ENCODE data around the gene PAK4. TPM values are rescaled to one million over a fixed set of nuclear protein-coding genes. Genes with fewer than 3 reads are reported as not detected.

Gene PAK4
- polyA plus RNA-seq, 1 of the 3 experiments (the other 2 are of a cell fraction) = 36.4 TPM

DNA sequence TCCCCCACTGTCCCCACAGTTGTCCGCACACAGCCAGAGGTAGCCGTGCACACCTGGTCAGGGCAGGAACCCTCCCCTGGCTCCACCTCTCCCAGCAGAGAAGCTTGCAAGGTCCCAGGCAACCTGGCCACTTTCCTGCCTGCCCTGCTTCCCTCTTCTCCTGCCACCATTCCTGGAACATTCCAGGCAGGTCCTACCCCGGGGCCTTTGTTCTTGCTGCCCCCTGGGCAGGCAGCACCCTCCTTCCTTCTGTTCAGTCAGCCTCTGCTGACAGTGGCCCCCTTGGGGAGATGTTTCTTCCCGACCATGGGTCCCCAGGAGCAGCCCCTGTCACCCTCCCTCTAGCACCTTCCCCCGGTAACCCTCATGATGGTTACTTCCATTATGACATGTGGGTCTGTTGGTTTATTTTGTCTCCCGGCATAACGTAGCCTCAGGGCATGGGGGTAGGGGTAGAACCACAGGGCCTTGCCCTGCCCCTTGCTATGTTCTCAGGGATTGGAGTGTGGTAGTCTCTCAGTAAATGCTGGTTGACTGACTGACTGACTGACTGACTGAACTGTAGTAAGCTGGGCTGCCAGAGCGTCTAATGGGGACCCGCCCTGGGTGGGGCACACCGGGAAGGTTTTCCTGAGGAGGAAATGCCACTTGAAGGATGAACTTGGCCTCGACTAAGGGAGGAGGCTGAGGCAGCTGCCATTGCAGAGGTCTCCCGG, 10.8 kb downstream of the PAK4 start:
- DNase-seq = peak; percentile 14
- no peak overlapping the region for H2AFZ ChIP-seq (ENCODE audit: low read depth)
- H3K9me3 ChIP-seq = no peaks in the 10 kb centered on the region
- peaks cover 9 to 43% of the 10 kb centered on the region in 2 experiments; a peak in 3 of 4 replicates for H3K4me1 ChIP-seq (ENCODE audit: control insufficient read depth in 1 of 2, insufficient read depth in 2 of 2, low read depth in 1 of 2, low read length in 1 of 2)
- no peak overlapping the region for H3K4me3 ChIP-seq (ENCODE audit: low read depth in 2 of 2, low read length in 1 of 2)
- H3K36me3 ChIP-seq (replicated peaks in 1 of 2; ENCODE audit: control insufficient read depth in 1 of 2, insufficient read depth in 2 of 2, low read length in 1 of 2) = no peaks in the 10 kb centered on the region
- CTCF ChIA-PET = no interaction called here
- H3K27me3 ChIP-seq (ENCODE audit: insufficient read depth) = no peaks in the 10 kb centered on the region
- POLR2A ChIA-PET = interaction anchor here (1.1 kb wide), 1 partner anchor 14 kb away, joined by 3 read pairs; no protein-coding TSS in a partner anchor
- H3K9ac ChIP-seq = no peak overlapping the region
- no peaks in the 10 kb centered on the region for H3K9me2 ChIP-seq
- H3F3A ChIP-seq (replicated peaks; ENCODE audit: insufficient read depth) = no peaks in the 10 kb centered on the region
- TF ChIP-seq RXRA (IDR thresholded peaks at IDR 0.05; ENCODE audit: borderline replicate concordance, low read depth) = no peak
- TF ChIP-seq, protein P1, sequence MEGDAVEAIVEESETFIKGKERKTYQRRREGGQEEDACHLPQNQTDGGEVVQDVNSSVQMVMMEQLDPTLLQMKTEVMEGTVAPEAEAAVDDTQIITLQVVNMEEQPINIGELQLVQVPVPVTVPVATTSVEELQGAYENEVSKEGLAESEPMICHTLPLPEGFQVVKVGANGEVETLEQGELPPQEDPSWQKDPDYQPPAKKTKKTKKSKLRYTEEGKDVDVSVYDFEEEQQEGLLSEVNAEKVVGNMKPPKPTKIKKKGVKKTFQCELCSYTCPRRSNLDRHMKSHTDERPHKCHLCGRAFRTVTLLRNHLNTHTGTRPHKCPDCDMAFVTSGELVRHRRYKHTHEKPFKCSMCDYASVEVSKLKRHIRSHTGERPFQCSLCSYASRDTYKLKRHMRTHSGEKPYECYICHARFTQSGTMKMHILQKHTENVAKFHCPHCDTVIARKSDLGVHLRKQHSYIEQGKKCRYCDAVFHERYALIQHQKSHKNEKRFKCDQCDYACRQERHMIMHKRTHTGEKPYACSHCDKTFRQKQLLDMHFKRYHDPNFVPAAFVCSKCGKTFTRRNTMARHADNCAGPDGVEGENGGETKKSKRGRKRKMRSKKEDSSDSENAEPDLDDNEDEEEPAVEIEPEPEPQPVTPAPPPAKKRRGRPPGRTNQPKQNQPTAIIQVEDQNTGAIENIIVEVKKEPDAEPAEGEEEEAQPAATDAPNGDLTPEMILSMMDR (IDR thresholded peaks at IDR 0.05) = no peak
- no peak for TF ChIP-seq EZH2phosphoT487 (IDR thresholded peaks at IDR 0.05; ENCODE audit: borderline replicate concordance, low read depth)
- TF ChIP-seq TAF1 (IDR thresholded peaks at IDR 0.05; ENCODE audit: borderline replicate concordance, low read depth, low read length) = no peak
- TF ChIP-seq TCF12 (IDR thresholded peaks at IDR 0.05) = no peak
- TF ChIP-seq, protein P2, sequence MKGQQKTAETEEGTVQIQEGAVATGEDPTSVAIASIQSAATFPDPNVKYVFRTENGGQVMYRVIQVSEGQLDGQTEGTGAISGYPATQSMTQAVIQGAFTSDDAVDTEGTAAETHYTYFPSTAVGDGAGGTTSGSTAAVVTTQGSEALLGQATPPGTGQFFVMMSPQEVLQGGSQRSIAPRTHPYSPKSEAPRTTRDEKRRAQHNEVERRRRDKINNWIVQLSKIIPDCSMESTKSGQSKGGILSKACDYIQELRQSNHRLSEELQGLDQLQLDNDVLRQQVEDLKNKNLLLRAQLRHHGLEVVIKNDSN (IDR thresholded peaks at IDR 0.05; ENCODE audit: borderline replicate concordance, low read depth) = no peak
- TF ChIP-seq, protein P3, sequence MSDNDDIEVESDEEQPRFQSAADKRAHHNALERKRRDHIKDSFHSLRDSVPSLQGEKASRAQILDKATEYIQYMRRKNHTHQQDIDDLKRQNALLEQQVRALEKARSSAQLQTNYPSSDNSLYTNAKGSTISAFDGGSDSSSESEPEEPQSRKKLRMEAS (IDR thresholded peaks at IDR 0.05; ENCODE audit: low read depth) = no peak
- no peak for TF ChIP-seq SIN3A (IDR thresholded peaks at IDR 0.05; ENCODE audit: borderline replicate concordance, low read depth, low read length)
- TF ChIP-seq MXI1 (IDR thresholded peaks at IDR 0.05; ENCODE audit: low read depth, low read length) = no peak
- TF ChIP-seq YY1 (IDR thresholded peaks at IDR 0.05; ENCODE audit: low read depth) = no peak
- TF ChIP-seq RFX5 (IDR thresholded peaks at IDR 0.05; ENCODE audit: low read length) = no peak
- TF ChIP-seq POLR2AphosphoS5 (IDR thresholded peaks at IDR 0.05; ENCODE audit: low read depth, low read length) = no peak
- no peak for TF ChIP-seq JUND (IDR thresholded peaks at IDR 0.05)
- no peak for TF ChIP-seq TEAD4 (IDR thresholded peaks at IDR 0.05; ENCODE audit: borderline replicate concordance, insufficient read depth)
- TF ChIP-seq, protein P4, sequence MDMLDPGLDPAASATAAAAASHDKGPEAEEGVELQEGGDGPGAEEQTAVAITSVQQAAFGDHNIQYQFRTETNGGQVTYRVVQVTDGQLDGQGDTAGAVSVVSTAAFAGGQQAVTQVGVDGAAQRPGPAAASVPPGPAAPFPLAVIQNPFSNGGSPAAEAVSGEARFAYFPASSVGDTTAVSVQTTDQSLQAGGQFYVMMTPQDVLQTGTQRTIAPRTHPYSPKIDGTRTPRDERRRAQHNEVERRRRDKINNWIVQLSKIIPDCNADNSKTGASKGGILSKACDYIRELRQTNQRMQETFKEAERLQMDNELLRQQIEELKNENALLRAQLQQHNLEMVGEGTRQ (IDR thresholded peaks at IDR 0.05; ENCODE audit: borderline replicate concordance, low read depth, low read length) = no peak
- TF ChIP-seq NRF1 (IDR thresholded peaks at IDR 0.05; ENCODE audit: low read depth, low read length) = no peak
- TF ChIP-seq GABPA (IDR thresholded peaks at IDR 0.05; ENCODE audit: low read depth) = no peak
- TF ChIP-seq, protein P5, sequence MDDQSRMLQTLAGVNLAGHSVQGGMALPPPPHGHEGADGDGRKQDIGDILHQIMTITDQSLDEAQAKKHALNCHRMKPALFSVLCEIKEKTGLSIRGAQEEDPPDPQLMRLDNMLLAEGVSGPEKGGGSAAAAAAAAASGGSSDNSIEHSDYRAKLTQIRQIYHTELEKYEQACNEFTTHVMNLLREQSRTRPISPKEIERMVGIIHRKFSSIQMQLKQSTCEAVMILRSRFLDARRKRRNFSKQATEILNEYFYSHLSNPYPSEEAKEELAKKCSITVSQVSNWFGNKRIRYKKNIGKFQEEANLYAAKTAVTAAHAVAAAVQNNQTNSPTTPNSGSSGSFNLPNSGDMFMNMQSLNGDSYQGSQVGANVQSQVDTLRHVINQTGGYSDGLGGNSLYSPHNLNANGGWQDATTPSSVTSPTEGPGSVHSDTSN (IDR thresholded peaks at IDR 0.05) = no peak
- no peak for TF ChIP-seq RCOR1 (IDR thresholded peaks at IDR 0.05; ENCODE audit: low read length)
- no peak for TF ChIP-seq RAD21 (IDR thresholded peaks at IDR 0.05; ENCODE audit: low read length)
- no peak overlapping the region for H3K4me2 ChIP-seq
- peaks cover 100% of the 10 kb centered on the region for H3K79me2 ChIP-seq (ENCODE audit: insufficient read depth)
- H4K20me1 ChIP-seq (ENCODE audit: insufficient read depth) = peaks cover 92% of the 10 kb centered on the region
- H3K27ac ChIP-seq (ENCODE audit: low read depth in 2 of 2, low read length in 1 of 2) = no peak overlapping the region
- 89% methylated on average over 12 of the region's 12 CpGs for WGBS (ENCODE audit: low lambda C conversion rate)
